SU-DHL-6 (cell line): ENCODE measurements around the gene NRXN2.

ENCODE experiments used
- H2AFZ ChIP-seq: fragments of 200-600 bp; sonication (generic); 2 replicates; pipeline ENCODE4 v1.6.1; 2014; ENCODE audit warnings: low read depth, mild to moderate bottlenecking, moderate library complexity, mixed read lengths, antibody characterized with exemption, low read length; ENCODE audit not compliant: severe bottlenecking
- H3F3A ChIP-seq: fragments of 200-600 bp; shearing (Covaris generic); 2 replicates; pipeline ENCODE4 v1.6.0; 2016; ENCODE audit warnings: antibody characterized with exemption, mild to moderate bottlenecking; ENCODE audit not compliant: insufficient read depth
- H3K27ac ChIP-seq: fragments of 200-600 bp; sonication (generic); 2 replicates; pipeline ENCODE4 v1.5.1; 2016; ENCODE audit warnings: low read depth, mild to moderate bottlenecking, low read length, moderate library complexity, mixed read lengths
- H3K27me3 ChIP-seq: fragments of 200-600 bp; sonication (generic), shearing (Covaris generic); 2 replicates; pipeline ENCODE4 v1.6.0; 2014; ENCODE audit warnings: mild to moderate bottlenecking, low read length
- H3K36me3 ChIP-seq: fragments of 200-600 bp; sonication (generic); 2 replicates; pipeline ENCODE4 v1.6.1; 2014; ENCODE audit warnings: mild to moderate bottlenecking, low read length, mixed read lengths
- H3K4me2 ChIP-seq: fragments of 300-600, 200-600 bp; shearing (Covaris generic), sonication (generic); 2 replicates; pipeline ENCODE4 v1.6.0; 2014; ENCODE audit warnings: low read length, low read depth, mild to moderate bottlenecking; ENCODE audit not compliant: poor library complexity, severe bottlenecking
- H3K4me3 ChIP-seq: fragments of 200-600 bp; sonication (generic); 2 replicates; pipeline ENCODE4 v1.5.1; 2014; ENCODE audit warnings: antibody characterized with exemption, low read length, mild to moderate bottlenecking, mixed read lengths; ENCODE audit not compliant: insufficient read depth, poor library complexity, severe bottlenecking
- H3K79me2 ChIP-seq: fragments of 200-600 bp; sonication (generic); 2 replicates; pipeline ENCODE4 v1.6.1; 2014; ENCODE audit warnings: mild to moderate bottlenecking, low read length, moderate library complexity; ENCODE audit not compliant: insufficient read depth
- H3K9ac ChIP-seq: fragments of 200-600 bp; sonication (generic); 2 replicates; pipeline ENCODE4 v1.7.0; 2014; ENCODE audit warnings: mild to moderate bottlenecking, low read length
- H3K9me2 ChIP-seq: fragments of 200-600 bp; sonication (generic); replicated peaks from 2 replicates; pipeline ENCODE4 v1.6.1; 2014; ENCODE audit warnings: low read length; ENCODE audit not compliant: insufficient read depth
- H3K9me3 ChIP-seq: fragments of 200-600 bp; sonication (generic); 2 replicates; pipeline ENCODE4 v1.6.1; 2014; ENCODE audit warnings: low read length, mixed read lengths; ENCODE audit not compliant: insufficient read depth
- H4K20me1 ChIP-seq: fragments of 200-600 bp; sonication (generic); 2 replicates; pipeline ENCODE4 v1.6.1; 2014; ENCODE audit warnings: low read depth, mild to moderate bottlenecking, antibody characterized with exemption, low read length, moderate library complexity, mixed read lengths
- EZH2phosphoT487 ChIP-seq: fragments of 200-600 bp; sonication (generic), shearing (Covaris generic); conservative IDR thresholded peaks from 2 replicates; pipeline ENCODE4 v1.6.1; 2018; ENCODE audit warnings: mild to moderate bottlenecking, antibody characterized with exemption, low read length, moderate library complexity, mixed read lengths
- TF ChIP-seq, protein P1 (sequence below): fragments of 200-600 bp; sonication (generic); IDR thresholded peaks from one replicate; pipeline ENCODE4 v1.5.1; 2017; ENCODE audit warnings: antibody characterized with exemption, mild to moderate bottlenecking, low read length, moderate library complexity; ENCODE audit not compliant: insufficient read depth, poor library complexity, severe bottlenecking

NRXN2 gene

GRCh38 chr11:64601605-64602465, 121.2 kb downstream of the NRXN2 start:
- no peaks in the 10 kb centered on the region for H3K27me3 ChIP-seq
- H3K9me2 ChIP-seq = no peaks in the 10 kb centered on the region
- no peak overlapping the region for H3K4me3 ChIP-seq
- no peak overlapping the region for H3K27ac ChIP-seq
- no peak overlapping the region for H3K4me2 ChIP-seq
- no peaks in the 10 kb centered on the region for H4K20me1 ChIP-seq
- TF ChIP-seq EZH2phosphoT487 = no peak
- TF ChIP-seq, protein P1, sequence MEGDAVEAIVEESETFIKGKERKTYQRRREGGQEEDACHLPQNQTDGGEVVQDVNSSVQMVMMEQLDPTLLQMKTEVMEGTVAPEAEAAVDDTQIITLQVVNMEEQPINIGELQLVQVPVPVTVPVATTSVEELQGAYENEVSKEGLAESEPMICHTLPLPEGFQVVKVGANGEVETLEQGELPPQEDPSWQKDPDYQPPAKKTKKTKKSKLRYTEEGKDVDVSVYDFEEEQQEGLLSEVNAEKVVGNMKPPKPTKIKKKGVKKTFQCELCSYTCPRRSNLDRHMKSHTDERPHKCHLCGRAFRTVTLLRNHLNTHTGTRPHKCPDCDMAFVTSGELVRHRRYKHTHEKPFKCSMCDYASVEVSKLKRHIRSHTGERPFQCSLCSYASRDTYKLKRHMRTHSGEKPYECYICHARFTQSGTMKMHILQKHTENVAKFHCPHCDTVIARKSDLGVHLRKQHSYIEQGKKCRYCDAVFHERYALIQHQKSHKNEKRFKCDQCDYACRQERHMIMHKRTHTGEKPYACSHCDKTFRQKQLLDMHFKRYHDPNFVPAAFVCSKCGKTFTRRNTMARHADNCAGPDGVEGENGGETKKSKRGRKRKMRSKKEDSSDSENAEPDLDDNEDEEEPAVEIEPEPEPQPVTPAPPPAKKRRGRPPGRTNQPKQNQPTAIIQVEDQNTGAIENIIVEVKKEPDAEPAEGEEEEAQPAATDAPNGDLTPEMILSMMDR = no peak
- H3K36me3 ChIP-seq = no peaks in the 10 kb centered on the region
- no peak overlapping the region for H2AFZ ChIP-seq
- no peaks in the 10 kb centered on the region for H3F3A ChIP-seq
- H3K79me2 ChIP-seq = no peaks in the 10 kb centered on the region
- H3K9ac ChIP-seq = no peak overlapping the region
- no peaks in the 10 kb centered on the region for H3K9me3 ChIP-seq

DNA sequence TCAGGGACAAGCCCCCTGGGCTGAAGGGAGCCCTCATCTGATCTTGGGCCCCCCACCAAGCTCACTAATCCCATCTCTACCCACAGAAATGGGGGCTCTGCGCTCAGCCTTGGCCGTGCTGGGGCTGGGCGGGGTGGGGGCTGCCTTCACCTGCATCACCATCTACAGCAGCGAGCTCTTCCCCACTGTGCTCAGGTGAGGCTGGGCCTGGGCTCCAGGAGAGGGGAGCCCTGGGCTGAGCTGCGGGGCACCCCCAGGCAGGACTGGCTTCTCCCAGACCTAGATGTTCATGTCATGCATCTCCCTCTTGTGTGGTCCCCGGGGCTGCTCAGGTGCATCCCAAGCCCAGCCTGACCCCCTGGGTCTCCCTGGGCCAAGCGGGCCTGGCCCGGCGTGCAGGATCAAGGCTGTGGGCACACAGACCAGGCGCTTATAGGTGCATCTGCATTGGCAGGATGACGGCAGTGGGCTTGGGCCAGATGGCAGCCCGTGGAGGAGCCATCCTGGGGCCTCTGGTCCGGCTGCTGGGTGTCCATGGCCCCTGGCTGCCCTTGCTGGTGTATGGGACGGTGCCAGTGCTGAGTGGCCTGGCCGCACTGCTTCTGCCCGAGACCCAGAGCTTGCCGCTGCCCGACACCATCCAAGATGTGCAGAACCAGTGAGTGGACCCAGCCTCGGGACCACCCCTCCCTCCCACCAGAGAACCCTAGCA, 122.6 kb downstream of the NRXN2 start:
- Histone ChIP-seq H4K20me1 (no peaks in the 10 kb centered on the region), H3K79me2 (no peaks in the 10 kb centered on the region), H3K27ac (no peak overlapping the region), H3K9ac (no peak overlapping the region), H3K4me3 (no peak overlapping the region), H3K27me3 (no peaks in the 10 kb centered on the region), H3K36me3 (no peaks in the 10 kb centered on the region), H3K4me2 (no peak overlapping the region), H3K9me3 (0 out of 2 replicates have a peak, but pooled peaks cover 2% of the 10 kb centered on the region), H3F3A (no peaks in the 10 kb centered on the region), H2AFZ (no peak overlapping the region), H3K9me2 (no peaks in the 10 kb centered on the region)
- TF ChIP-seq EZH2phosphoT487 = no peak
- TF ChIP-seq, protein P1 = no peak

- no peak overlapping the region for H2AFZ ChIP-seq
- H3K4me2 ChIP-seq = no peak overlapping the region
- no peak overlapping the region for H3K4me3 ChIP-seq
- H4K20me1 ChIP-seq = no peaks in the 10 kb centered on the region
- no peaks in the 10 kb centered on the region for H3K9me2 ChIP-seq
- no peaks in the 10 kb centered on the region for H3K27me3 ChIP-seq
- H3K9me3 ChIP-seq = 0 out of 2 replicates have a peak, but pooled peaks cover 4% of the 10 kb centered on the region
- no peak overlapping the region for H3K27ac ChIP-seq
- H3K9ac ChIP-seq = no peak overlapping the region
- no peaks in the 10 kb centered on the region for H3K36me3 ChIP-seq
- TF ChIP-seq EZH2phosphoT487 = no peak
- TF ChIP-seq, protein P1 = no peak
- H3F3A ChIP-seq = no peaks in the 10 kb centered on the region
- H3K79me2 ChIP-seq = no peaks in the 10 kb centered on the region
Measured at GRCh38 chr11:64599698-64600211, 123.2 kb downstream of the NRXN2 start.
